ENCODE results near the gene SRRM4.
"Not testable (repeated sequence)": the region's sequence is repeated elsewhere in the genome, so short reads cannot be mapped to it uniquely, and the experiment has no call there.

Gene SRRM4

GRCh38 chr12:119025786-119026185 is 44.4 kb downstream of the SRRM4 start:
- no peak overlapping the region for H3K27ac ChIP-seq (ENCODE audit: low read depth, low read length)
- H3K27me3 ChIP-seq (ENCODE audit: control insufficient read depth in 5 of 5, insufficient read depth in 4 of 5, low read length in 5 of 5), result peaks cover 0 to 2% (median 0%) of the 10 kb centered on the region in 5 donors
- no peak overlapping the region for H3K9ac ChIP-seq (ENCODE audit: low read length in 5 of 5)
- H3K9me3 ChIP-seq (ENCODE audit: control insufficient read depth in 5 of 5, low read length in 5 of 5), result peaks cover 0 to 2% (median 0%) of the 10 kb centered on the region in 5 donors
- no peaks in the 10 kb centered on the region for H3K36me3 ChIP-seq (ENCODE audit: control insufficient read depth in 5 of 5, insufficient read depth in 5 of 5, low read length in 5 of 5)
- H3K4me3 ChIP-seq (ENCODE audit: low read depth in 1 of 5, low read length in 5 of 5), result no peak overlapping the region
- H3K4me1 ChIP-seq (ENCODE audit: control insufficient read depth in 5 of 5, insufficient read depth in 5 of 5, low read length in 5 of 5), result no peaks in the 10 kb centered on the region

GRCh38 chr12:119033332-119033731 is 52.0 kb downstream of the SRRM4 start:
- H3K27ac ChIP-seq (ENCODE audit: low read depth, low read length); H3K9me3 ChIP-seq (ENCODE audit: control insufficient read depth in 5 of 5, low read length in 5 of 5); H3K9ac ChIP-seq (ENCODE audit: low read length in 5 of 5); H3K27me3 ChIP-seq (ENCODE audit: control insufficient read depth in 5 of 5, insufficient read depth in 4 of 5, low read length in 5 of 5); H3K4me1 ChIP-seq (ENCODE audit: control insufficient read depth in 5 of 5, insufficient read depth in 5 of 5, low read length in 5 of 5); H3K36me3 ChIP-seq (ENCODE audit: control insufficient read depth in 5 of 5, insufficient read depth in 5 of 5, low read length in 5 of 5); H3K4me3 ChIP-seq (ENCODE audit: low read depth in 1 of 5, low read length in 5 of 5): not testable (repeated sequence)

- peaks cover 0 to 5% (median 0%) of the 10 kb centered on the region in 5 donors for H3K27me3 ChIP-seq (ENCODE audit: control insufficient read depth in 5 of 5, insufficient read depth in 4 of 5, low read length in 5 of 5)
- no peaks in the 10 kb centered on the region for H3K9me3 ChIP-seq (ENCODE audit: control insufficient read depth in 5 of 5, low read length in 5 of 5)
- no peak overlapping the region for H3K4me3 ChIP-seq (ENCODE audit: low read depth in 1 of 5, low read length in 5 of 5)
- H3K9ac ChIP-seq (ENCODE audit: low read length in 5 of 5), result no peak overlapping the region
- no peaks in the 10 kb centered on the region for H3K4me1 ChIP-seq (ENCODE audit: control insufficient read depth in 5 of 5, insufficient read depth in 5 of 5, low read length in 5 of 5)
- no peak overlapping the region for H3K27ac ChIP-seq (ENCODE audit: low read depth, low read length)
- H3K36me3 ChIP-seq (ENCODE audit: control insufficient read depth in 5 of 5, insufficient read depth in 5 of 5, low read length in 5 of 5), result no peaks in the 10 kb centered on the region
These were observed 55.8 kb downstream of the SRRM4 start for GRCh38 chr12:119036878-119037825.

- no peak overlapping the region for H3K4me3 ChIP-seq (ENCODE audit: low read depth in 1 of 5, low read length in 5 of 5)
- H3K36me3 ChIP-seq (ENCODE audit: control insufficient read depth in 5 of 5, insufficient read depth in 5 of 5, low read length in 5 of 5), result no peaks in the 10 kb centered on the region
- H3K9me3 ChIP-seq (ENCODE audit: control insufficient read depth in 5 of 5, low read length in 5 of 5), result peaks cover 0 to 4% (median 2%) of the 10 kb centered on the region in 5 donors
- no peak overlapping the region for H3K27ac ChIP-seq (ENCODE audit: low read depth, low read length)
- no peak overlapping the region for H3K9ac ChIP-seq (ENCODE audit: low read length in 5 of 5)
- peaks cover 0 to under 1% (median 0%) of the 10 kb centered on the region in 5 donors for H3K27me3 ChIP-seq (ENCODE audit: control insufficient read depth in 5 of 5, insufficient read depth in 4 of 5, low read length in 5 of 5)
- no peaks in the 10 kb centered on the region for H3K4me1 ChIP-seq (ENCODE audit: control insufficient read depth in 5 of 5, insufficient read depth in 5 of 5, low read length in 5 of 5)
These were observed 62.8 kb downstream of the SRRM4 start for GRCh38 chr12:119044094-119044493.

- H3K27ac ChIP-seq (ENCODE audit: low read depth, low read length), result no peak overlapping the region
- no peaks in the 10 kb centered on the region for H3K27me3 ChIP-seq (ENCODE audit: control insufficient read depth in 5 of 5, insufficient read depth in 4 of 5, low read length in 5 of 5)
- H3K4me3 ChIP-seq (ENCODE audit: low read depth in 1 of 5, low read length in 5 of 5), result no peak overlapping the region
- no peaks in the 10 kb centered on the region for H3K36me3 ChIP-seq (ENCODE audit: control insufficient read depth in 5 of 5, insufficient read depth in 5 of 5, low read length in 5 of 5)
- no peaks in the 10 kb centered on the region for H3K4me1 ChIP-seq (ENCODE audit: control insufficient read depth in 5 of 5, insufficient read depth in 5 of 5, low read length in 5 of 5)
- H3K9ac ChIP-seq (ENCODE audit: low read length in 5 of 5), result no peak overlapping the region
- H3K9me3 ChIP-seq (ENCODE audit: control insufficient read depth in 5 of 5, low read length in 5 of 5), result peaks cover 0 to 16% (median 11%) of the 10 kb centered on the region in 5 donors
These were observed 66.3 kb downstream of the SRRM4 start for GRCh38 chr12:119047641-119048040.

- no peak overlapping the region for H3K27ac ChIP-seq (ENCODE audit: low read depth, low read length)
- H3K9me3 ChIP-seq (ENCODE audit: control insufficient read depth in 5 of 5, low read length in 5 of 5), result peaks cover 0 to 19% (median 16%) of the 10 kb centered on the region in 5 donors
- no peaks in the 10 kb centered on the region for H3K36me3 ChIP-seq (ENCODE audit: control insufficient read depth in 5 of 5, insufficient read depth in 5 of 5, low read length in 5 of 5)
- H3K4me3 ChIP-seq (ENCODE audit: low read depth in 1 of 5, low read length in 5 of 5), result no peak overlapping the region
- H3K4me1 ChIP-seq (ENCODE audit: control insufficient read depth in 5 of 5, insufficient read depth in 5 of 5, low read length in 5 of 5), result no peaks in the 10 kb centered on the region
- H3K9ac ChIP-seq (ENCODE audit: low read length in 5 of 5), result no peak overlapping the region
- H3K27me3 ChIP-seq (ENCODE audit: control insufficient read depth in 5 of 5, insufficient read depth in 4 of 5, low read length in 5 of 5), result no peaks in the 10 kb centered on the region
These were observed 69.3 kb downstream of the SRRM4 start for GRCh38 chr12:119050663-119051062.

GRCh38 chr12:119051474-119051873 is 70.1 kb downstream of the SRRM4 start:
- H3K9me3 ChIP-seq (ENCODE audit: control insufficient read depth in 5 of 5, low read length in 5 of 5), result peaks cover 0 to 19% (median 16%) of the 10 kb centered on the region in 5 donors

GRCh38 chr12:119052001-119052400 is 70.7 kb downstream of the SRRM4 start:
- Histone ChIP-seq H3K36me3 (ENCODE audit: control insufficient read depth in 5 of 5, insufficient read depth in 5 of 5, low read length in 5 of 5) (no peaks in the 10 kb centered on the region), H3K27me3 (ENCODE audit: control insufficient read depth in 5 of 5, insufficient read depth in 4 of 5, low read length in 5 of 5) (peaks cover 0 to 4% (median 0%) of the 10 kb centered on the region in 5 donors), H3K27ac (ENCODE audit: low read depth, low read length) (no peak overlapping the region), H3K4me1 (ENCODE audit: control insufficient read depth in 5 of 5, insufficient read depth in 5 of 5, low read length in 5 of 5) (no peaks in the 10 kb centered on the region), H3K9ac (ENCODE audit: low read length in 5 of 5) (no peak overlapping the region), H3K4me3 (ENCODE audit: low read depth in 1 of 5, low read length in 5 of 5) (no peak overlapping the region), H3K9me3 (ENCODE audit: control insufficient read depth in 5 of 5, low read length in 5 of 5) (peaks cover 0 to 19% (median 16%) of the 10 kb centered on the region in 5 donors)

More at GRCh38 chr12:119051474-119051873, 70.1 kb downstream of the SRRM4 start:
- peaks cover 0 to 4% (median 0%) of the 10 kb centered on the region in 5 donors for H3K27me3 ChIP-seq (ENCODE audit: control insufficient read depth in 5 of 5, insufficient read depth in 4 of 5, low read length in 5 of 5)
- H3K36me3 ChIP-seq (ENCODE audit: control insufficient read depth in 5 of 5, insufficient read depth in 5 of 5, low read length in 5 of 5), result no peaks in the 10 kb centered on the region
- no peaks in the 10 kb centered on the region for H3K4me1 ChIP-seq (ENCODE audit: control insufficient read depth in 5 of 5, insufficient read depth in 5 of 5, low read length in 5 of 5)
- no peak overlapping the region for H3K9ac ChIP-seq (ENCODE audit: low read length in 5 of 5)
- H3K4me3 ChIP-seq (ENCODE audit: low read depth in 1 of 5, low read length in 5 of 5), result no peak overlapping the region
- H3K27ac ChIP-seq (ENCODE audit: low read depth, low read length), result no peak overlapping the region

- no peaks in the 10 kb centered on the region for H3K4me1 ChIP-seq (ENCODE audit: control insufficient read depth in 5 of 5, insufficient read depth in 5 of 5, low read length in 5 of 5)
- H3K27me3 ChIP-seq (ENCODE audit: control insufficient read depth in 5 of 5, insufficient read depth in 4 of 5, low read length in 5 of 5), result peaks cover 0 to 4% (median 0%) of the 10 kb centered on the region in 5 donors
- H3K9ac ChIP-seq (ENCODE audit: low read length in 5 of 5), result no peak overlapping the region
- no peak overlapping the region for H3K4me3 ChIP-seq (ENCODE audit: low read depth in 1 of 5, low read length in 5 of 5)
- peaks cover 0 to 13% (median 3%) of the 10 kb centered on the region in 5 donors for H3K9me3 ChIP-seq (ENCODE audit: control insufficient read depth in 5 of 5, low read length in 5 of 5)
- H3K36me3 ChIP-seq (ENCODE audit: control insufficient read depth in 5 of 5, insufficient read depth in 5 of 5, low read length in 5 of 5), result no peaks in the 10 kb centered on the region
- no peak overlapping the region for H3K27ac ChIP-seq (ENCODE audit: low read depth, low read length)
These were observed 74.6 kb downstream of the SRRM4 start for GRCh38 chr12:119055977-119056376.

All from subcutaneous abdominal adipose tissue (tissue), 5 donors.